Osteocyte (in vitro differentiated cells): ENCODE data around the gene TAF1C. TPM values are rescaled to one million over a fixed set of nuclear protein-coding genes. Genes with fewer than 3 reads are reported as not detected.
"Not testable (repeated sequence)": the region's sequence is repeated elsewhere in the genome, so short reads cannot be mapped to it uniquely, and the experiment has no call there.

Experiments used
- DNase-seq: peaks from one replicate; pipeline ENCODE4 v3.0.0; 2021; ENCODE audit warnings: mixed read lengths; ENCODE audit not compliant: unreplicated experiment; ENCODE audit errors: extremely low spot score
- H3K27ac Mint-ChIP-seq: one replicate; pipeline ENCODE4 v1.8.0; 2021; ENCODE audit warnings: mild to moderate bottlenecking, mixed read lengths; ENCODE audit not compliant: unreplicated experiment
- H3K27me3 Mint-ChIP-seq: one replicate; pipeline ENCODE4 v1.8.0; 2021; ENCODE audit warnings: mixed read lengths; ENCODE audit not compliant: unreplicated experiment
- H3K36me3 Mint-ChIP-seq: one replicate; pipeline ENCODE4 v1.8.0; 2021; ENCODE audit warnings: mixed read lengths; ENCODE audit not compliant: unreplicated experiment
- H3K4me1 Mint-ChIP-seq: one replicate; pipeline ENCODE4 v1.8.0; 2021; ENCODE audit warnings: mixed read lengths; ENCODE audit not compliant: unreplicated experiment
- H3K4me3 Mint-ChIP-seq: one replicate; pipeline ENCODE4 v1.8.0; 2021; ENCODE audit warnings: mild to moderate bottlenecking, moderate library complexity, mixed read lengths; ENCODE audit not compliant: unreplicated experiment
- H3K9me3 Mint-ChIP-seq: one replicate; pipeline ENCODE4 v1.8.0; 2021; ENCODE audit warnings: mixed read lengths; ENCODE audit not compliant: unreplicated experiment
- CTCF ChIP-seq: fragments of 200-600 bp; sonication (generic); IDR thresholded peaks from 2 replicates; pipeline ENCODE4 v1.5.0; 2021; ENCODE audit warnings: antibody characterized with exemption, mild to moderate bottlenecking, moderate library complexity
- total RNA-seq: library from RNA; stranded (reverse); gene quantifications from 2 replicates; pipeline ENCODE4 v1.2.1, GENCODE V29; 2021

TAF1C gene
- total RNA-seq, 1 donor from 2014 or later: 47.9 TPM

GRCh38 chr16:84218956-84219355 lies 32.1 kb upstream of the TAF1C start:
- no peaks in the 10 kb centered on the region for H3K36me3 Mint-ChIP-seq
- no peak overlapping the region for H3K4me3 Mint-ChIP-seq
- no peak for TF ChIP-seq CTCF
- no peak for DNase-seq
- H3K9me3 Mint-ChIP-seq: no peaks in the 10 kb centered on the region
- no peak overlapping the region for H3K27ac Mint-ChIP-seq
- H3K4me1 Mint-ChIP-seq: no peaks in the 10 kb centered on the region
- H3K27me3 Mint-ChIP-seq: peaks cover 63% of the 10 kb centered on the region

- no peak for DNase-seq
- no peak overlapping the region for H3K4me3 Mint-ChIP-seq
- H3K27me3 Mint-ChIP-seq: peaks cover 66% of the 10 kb centered on the region
Measured at GRCh38 chr16:84218176-84218823, 31.4 kb upstream of the TAF1C start.

GRCh38 chr16:84216144-84216543 lies 29.3 kb upstream of the TAF1C start:
- not testable (repeated sequence) for H3K9me3 Mint-ChIP-seq, H3K36me3 Mint-ChIP-seq, H3K4me1 Mint-ChIP-seq, H3K4me3 Mint-ChIP-seq, H3K27ac Mint-ChIP-seq, DNase-seq
- H3K27me3 Mint-ChIP-seq: peaks cover 63% of the 10 kb centered on the region

More at GRCh38 chr16:84218176-84218823, 31.4 kb upstream of the TAF1C start:
- no peak overlapping the region for H3K27ac Mint-ChIP-seq
- no peaks in the 10 kb centered on the region for H3K4me1 Mint-ChIP-seq
- no peaks in the 10 kb centered on the region for H3K9me3 Mint-ChIP-seq
- H3K36me3 Mint-ChIP-seq: no peaks in the 10 kb centered on the region
- TF ChIP-seq CTCF: no peak

- no peak overlapping the region for H3K4me3 Mint-ChIP-seq
- no peaks in the 10 kb centered on the region for H3K36me3 Mint-ChIP-seq
- DNase-seq: no peak
- no peaks in the 10 kb centered on the region for H3K9me3 Mint-ChIP-seq
- H3K4me1 Mint-ChIP-seq: no peaks in the 10 kb centered on the region
- H3K27ac Mint-ChIP-seq: no peak overlapping the region
- no peak for TF ChIP-seq CTCF
- peaks cover 57% of the 10 kb centered on the region for H3K27me3 Mint-ChIP-seq
Measured at GRCh38 chr16:84215531-84215930, 28.7 kb upstream of the TAF1C start.

GRCh38 chr16:84214451-84215066 lies 27.7 kb upstream of the TAF1C start:
- Mint-ChIP-seq H3K4me1 (no peaks in the 10 kb centered on the region), H3K9me3 (no peaks in the 10 kb centered on the region), H3K4me3 (no peak overlapping the region), H3K27me3 (peaks cover 56% of the 10 kb centered on the region), H3K27ac (no peak overlapping the region), H3K36me3 (no peaks in the 10 kb centered on the region)
- DNase-seq: no peak
- TF ChIP-seq CTCF: no peak
